Neural cell (in vitro differentiated cells): ENCODE results near the gene SS18L1. TPM values are rescaled to one million over a fixed set of nuclear protein-coding genes. Genes with fewer than 3 reads are reported as not detected.

Experiments
- H2AFZ ChIP-seq: fragments of 200-600, 300-800 bp; sonication (generic), shearing (Covaris generic); 2 replicates; pipeline ENCODE4 v1.6.0; 2014; ENCODE audit warnings: low read depth, mild to moderate bottlenecking, antibody characterized with exemption, low read length, moderate library complexity
- H3F3A ChIP-seq: fragments of 200-600 bp; shearing (Covaris generic); 2 replicates; pipeline ENCODE4 v1.6.1; 2016; ENCODE audit warnings: mild to moderate bottlenecking, moderate library complexity, mixed read lengths, antibody characterized with exemption, low read length; ENCODE audit not compliant: insufficient read depth, poor library complexity, severe bottlenecking
- H3K27ac ChIP-seq: fragments of 200-600, 300-800 bp; sonication (generic), shearing (Covaris generic); 2 replicates; pipeline ENCODE4 v1.5.1; 2014; ENCODE audit warnings: mild to moderate bottlenecking, low read length, moderate library complexity
- H3K27me3 ChIP-seq: fragments of 300-800, 200-600 bp; sonication (generic), shearing (Covaris generic); 2 replicates; pipeline ENCODE4 v1.6.0; 2014; ENCODE audit warnings: mild to moderate bottlenecking, low read depth, low read length, moderate library complexity; ENCODE audit not compliant: insufficient read depth
- H3K36me3 ChIP-seq: fragments of 300-800, 200-600 bp; sonication (generic), shearing (Covaris generic); 2 replicates; pipeline ENCODE4 v1.5.1; 2014; ENCODE audit warnings: mild to moderate bottlenecking, antibody characterized with exemption, low read length, moderate library complexity; ENCODE audit not compliant: insufficient read depth
- H3K4me2 ChIP-seq: fragments of 300-800, 200-600 bp; sonication (generic), shearing (Covaris generic); 2 replicates; pipeline ENCODE4 v1.6.0; 2014; ENCODE audit warnings: mild to moderate bottlenecking, low read length
- H3K4me3 ChIP-seq: fragments of 300-800, 200-600 bp; sonication (generic), shearing (Covaris generic); 2 replicates; pipeline ENCODE4 v1.5.1; 2014; ENCODE audit warnings: mild to moderate bottlenecking, low read length, moderate library complexity
- H3K79me2 ChIP-seq: fragments of 200-600 bp; shearing (Covaris generic); replicated peaks from 2 replicates; pipeline ENCODE4 v1.6.0; 2014; ENCODE audit warnings: mild to moderate bottlenecking, low read length, moderate library complexity; ENCODE audit not compliant: insufficient read depth
- H3K9ac ChIP-seq: fragments of 300-800, 200-600 bp; sonication (generic), shearing (Covaris generic); 2 replicates; pipeline ENCODE4 v1.6.1; 2016; ENCODE audit warnings: mild to moderate bottlenecking, low read length, mixed read lengths
- H3K9me2 ChIP-seq: fragments of 200-600 bp; shearing (Covaris generic); 2 replicates; pipeline ENCODE4 v1.6.1; 2016; ENCODE audit warnings: mild to moderate bottlenecking, low read length, mixed read lengths; ENCODE audit not compliant: insufficient read depth
- H3K9me3 ChIP-seq: fragments of 200-600, 300-800 bp; sonication (generic), shearing (Covaris generic); 2 replicates; pipeline ENCODE4 v1.6.1; 2016; ENCODE audit warnings: mild to moderate bottlenecking, mixed run types, low read length, moderate library complexity, mixed read lengths
- H4K20me1 ChIP-seq: fragments of 200-600 bp; shearing (Covaris generic); 2 replicates; pipeline ENCODE4 v1.6.1; 2016; ENCODE audit warnings: mild to moderate bottlenecking, mixed run types; ENCODE audit not compliant: insufficient read depth
- CTCF ChIP-seq: fragments of 450-650 bp; IDR thresholded peaks from 2 replicates; pipeline ENCODE4 v1.5.1; 2014; ENCODE audit warnings: antibody characterized with exemption, mild to moderate bottlenecking, moderate library complexity; ENCODE audit not compliant: poor library complexity, severe bottlenecking
- EP300 ChIP-seq: fragments of 450-650 bp; conservative IDR thresholded peaks from 2 replicates; pipeline ENCODE4 v1.6.1; 2014; ENCODE audit warnings: antibody characterized with exemption, mild to moderate bottlenecking, moderate library complexity; ENCODE audit not compliant: poor library complexity, severe bottlenecking
- EZH2 ChIP-seq: fragments of 200-600, 300-800 bp; shearing (Covaris generic), sonication (generic); IDR thresholded peaks from 2 replicates; pipeline ENCODE4 v1.6.1; 2014; ENCODE audit warnings: antibody characterized with exemption, low read length, borderline replicate concordance, mild to moderate bottlenecking; ENCODE audit not compliant: insufficient read depth, poor library complexity, severe bottlenecking
- MXI1 ChIP-seq: fragments of 450-650 bp; conservative IDR thresholded peaks from 2 replicates; pipeline ENCODE4 v1.6.1; 2014; ENCODE audit warnings: antibody characterized with exemption, mild to moderate bottlenecking; ENCODE audit not compliant: poor library complexity, severe bottlenecking
- POLR2AphosphoS5 ChIP-seq: IDR thresholded peaks from 2 replicates; pipeline ENCODE4 v1.6.1; 2012
- RAD21 ChIP-seq: fragments of 450-650 bp; conservative IDR thresholded peaks from 2 replicates; pipeline ENCODE4 v1.6.1; 2014; ENCODE audit warnings: antibody characterized with exemption, mild to moderate bottlenecking, moderate library complexity
- REST ChIP-seq: IDR thresholded peaks from 2 replicates; pipeline ENCODE4 v1.6.1; 2012; ENCODE audit warnings: borderline replicate concordance
- SMC3 ChIP-seq: fragments of 450-650 bp; conservative IDR thresholded peaks from 2 replicates; pipeline ENCODE4 v1.6.1; 2014; ENCODE audit warnings: antibody characterized with exemption, mild to moderate bottlenecking, moderate library complexity; ENCODE audit not compliant: poor library complexity
- TAF1 ChIP-seq: IDR thresholded peaks from 2 replicates; pipeline ENCODE4 v1.6.1; 2012; ENCODE audit warnings: low read depth
- polyA plus RNA-seq: library from polyadenylated mRNA; depleted of rRNA; stranded (reverse); fragments of >200 nt; gene quantifications from 2 replicates; pipeline ENCODE4 v1.2.3, GENCODE V29; 2014

The SS18L1 gene
- polyA plus RNA-seq, 1 donor from 2014 or later, result 117 TPM

- Histone ChIP-seq H2AFZ (no peak overlapping the region), H3F3A (no peaks in the 10 kb centered on the region), H3K9ac (no peak overlapping the region), H3K36me3 (no peaks in the 10 kb centered on the region), H3K9me3 (no peaks in the 10 kb centered on the region), H4K20me1 (no peaks in the 10 kb centered on the region), H3K4me2 (no peak overlapping the region), H3K9me2 (no peaks in the 10 kb centered on the region), H3K4me3 (no peak overlapping the region), H3K79me2 (no peaks in the 10 kb centered on the region), H3K27me3 (no peaks in the 10 kb centered on the region), H3K27ac (no peak overlapping the region)
- no peak for TF ChIP-seq EP300
- TF ChIP-seq TAF1, result no peak
- TF ChIP-seq REST, result no peak
Observed at GRCh38 chr20:62230276-62230675, 86.7 kb downstream of the SS18L1 start.

GRCh38 chr20:62230696-62231095 lies 87.1 kb downstream of the SS18L1 start:
- H3K9me2 ChIP-seq, result no peaks in the 10 kb centered on the region
- TF ChIP-seq TAF1, result no peak
- no peak for TF ChIP-seq MXI1
- no peak for TF ChIP-seq RAD21
- TF ChIP-seq CTCF, result no peak
- no peak for TF ChIP-seq EZH2
- no peak for TF ChIP-seq EP300
- TF ChIP-seq POLR2AphosphoS5, result no peak
- TF ChIP-seq REST, result no peak
- TF ChIP-seq SMC3, result no peak
- H3K27me3 ChIP-seq, result no peaks in the 10 kb centered on the region
- no peaks in the 10 kb centered on the region for H3K9me3 ChIP-seq
- H2AFZ ChIP-seq, result no peak overlapping the region
- no peaks in the 10 kb centered on the region for H3K79me2 ChIP-seq
- H3K36me3 ChIP-seq, result no peaks in the 10 kb centered on the region
- no peaks in the 10 kb centered on the region for H3F3A ChIP-seq
- no peak overlapping the region for H3K27ac ChIP-seq
- H3K4me2 ChIP-seq, result no peak overlapping the region
- H3K9ac ChIP-seq, result no peak overlapping the region
- H3K4me3 ChIP-seq, result no peak overlapping the region
- no peaks in the 10 kb centered on the region for H4K20me1 ChIP-seq
